Adrenal gland (tissue), 12 donors: ENCODE data around the gene SYNJ2BP. TPM values are rescaled to one million over a fixed set of nuclear protein-coding genes. Genes with fewer than 3 reads are reported as not detected.
A peak's percentile ranks its signal among the peaks of the same experiment; 100 is the strongest.
"Not testable (repeated sequence)": the region's sequence is repeated elsewhere in the genome, so short reads cannot be mapped to it uniquely, and the experiment has no call there.

ENCODE experiments used
- DNase-seq, 7 donors: peaks; one replicate each; pipeline ENCODE4 v3.0.0-alpha.2; 2019 to 2020
- H3K27ac ChIP-seq, 5 donors: fragments of 200-600 bp; sonication (generic) in 4 of 5; 1 replicate in 3 of 5; 2 replicates in 2 of 5; pipeline versions ENCODE4 v1.5.1 to v1.8.0; 2016 to 2020; ENCODE audit warnings: mild to moderate bottlenecking in 1 of 5
- H3K27me3 ChIP-seq: fragments of 200-600 bp; 2 replicates; pipeline ENCODE4 v1.8.0; 2021
- H3K36me3 ChIP-seq, 2 donors: fragments of 200-600 bp; replicated peaks in 1 of 2; 1 replicate in 1 of 2; 2 replicates in 1 of 2; pipeline versions ENCODE4 v1.5.1 to v1.8.0; 2018 to 2022
- H3K4me1 ChIP-seq, 2 donors: fragments of 200-600 bp; replicated peaks in 1 of 2; 1 replicate in 1 of 2; 2 replicates in 1 of 2; pipeline versions ENCODE4 v1.5.1 to v1.8.0; 2018 to 2021
- H3K4me3 ChIP-seq, 4 donors: fragments of 200-600 bp; sonication (generic) in 3 of 4; one replicate each; pipeline ENCODE4 v1.5.1; 2016 to 2018
- H3K9me3 ChIP-seq, 3 donors: fragments of 200-600 bp; sonication (generic) in 1 of 3; replicated peaks in 1 of 3; 1 replicate in 2 of 3; 2 replicates in 1 of 3; pipeline versions ENCODE4 v1.5.1 to v1.8.0; 2016 to 2021
- POLR2A ChIP-seq, 2 donors: fragments of 450-650 bp; IDR thresholded peaks; one replicate each; pipeline ENCODE4 v1.6.1; 2017; ENCODE audit warnings: antibody characterized with exemption in 2 of 2, mild to moderate bottlenecking in 2 of 2, moderate library complexity in 1 of 2
- WGBS, 4 donors: extraction: QIAGEN DNeasy Blood & Tissue Kit in 2 of 4; methylation state at CpG; one replicate each; pipeline versions ENCODE4 v1.1.5 to v1.1.7; 2013 to 2017; 5-methylcytosine and 5-hydroxymethylcytosine counted together
- intact Hi-C, 2 donors: fragments of 100-400 bp; cut with DNase I; formaldehyde crosslinking; loops; one replicate each; pipeline versions ENCODE4 v1.14.1 to v1.15.0; 2022 to 2023
- polyA plus RNA-seq, 3 donors: library from polyadenylated mRNA; stranded (reverse); fragments of 200-250 nt in 2 of 3; fragments of 350-450 nt in 1 of 3; fragmentation: Illumina TruSeq in 1 of 3; extraction: RNeasy Lipid Tissue Mini Kit (QIAGEN cat#74804) in 1 of 3; gene quantifications; one replicate each; pipeline ENCODE4 v1.2.3, GENCODE V29; 2013 to 2014
- total RNA-seq, 9 donors: library from RNA; depleted of rRNA in 4 of 9; stranded (reverse); fragments of >200 nt in 4 of 9; fragments of 120-200 nt in 1 of 9; fragmentation: NEBNext Ultra II Directional in 1 of 9; extraction: Animal tissue kit (Norgen Biotek cat#: 25700) in 1 of 9; gene quantifications; one replicate each; pipeline versions ENCODE4 v1.1.0 to v1.2.4, GENCODE V29; 2013 to 2023
- TF ChIP-seq, protein P1 (sequence below), 6 experiments: fragments of 450-650 bp in 4 of 6; fragments of 200-600 bp in 2 of 6; sonication (generic) in 1 of 6; IDR thresholded peaks; 1 replicate in 5 of 6; 2 replicates in 1 of 6; pipeline versions ENCODE4 v1.5.1 to v1.8.0; 2016 to 2021; ENCODE audit warnings: antibody characterized with exemption in 6 of 6, mild to moderate bottlenecking in 2 of 6, moderate library complexity in 1 of 6
- donor health status: healthy with polysubstance abuse.
- donor health status: Bipolar disorder and iron deficiency.
- donor health status: DM: yes; HTN: yes; CAD: no.
- donor health status: DM: no; HTN: no; CAD: no.
- donor health status: DM: no; HTN: no; CAD: no.
- donor health status: DM: yes; HTN: yes; CAD: no.

The SYNJ2BP gene
- total and polyA plus RNA-seq, 12 donors: 7.0 to 42.3 (median 31.3) TPM

DNA sequence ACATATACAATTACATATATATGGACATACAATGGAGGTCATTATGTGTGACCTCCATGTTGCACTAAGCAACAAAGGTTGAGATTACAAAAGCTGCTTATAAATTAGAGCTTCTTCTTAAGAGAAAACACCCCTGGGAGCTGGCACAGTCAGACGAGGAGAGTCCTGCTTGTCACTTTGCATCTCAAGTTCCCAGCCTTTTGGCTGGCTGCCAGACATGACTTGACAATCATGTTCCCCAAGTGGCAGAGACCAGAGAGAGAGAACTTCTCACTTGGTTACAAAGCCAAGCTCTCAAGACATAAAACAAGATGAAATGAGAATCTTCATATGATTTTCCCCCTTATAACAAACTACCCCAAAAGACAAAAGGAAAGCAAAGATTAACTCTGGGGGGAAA, 8.5 kb upstream of the SYNJ2BP start:
- no peaks in the 10 kb centered on the region for H3K4me1 ChIP-seq
- intact Hi-C loops: no loop called here
- WGBS, 4 donors: 0 to 7% (median 5%) methylated on average over 1 of the region's 1 CpG

DNA sequence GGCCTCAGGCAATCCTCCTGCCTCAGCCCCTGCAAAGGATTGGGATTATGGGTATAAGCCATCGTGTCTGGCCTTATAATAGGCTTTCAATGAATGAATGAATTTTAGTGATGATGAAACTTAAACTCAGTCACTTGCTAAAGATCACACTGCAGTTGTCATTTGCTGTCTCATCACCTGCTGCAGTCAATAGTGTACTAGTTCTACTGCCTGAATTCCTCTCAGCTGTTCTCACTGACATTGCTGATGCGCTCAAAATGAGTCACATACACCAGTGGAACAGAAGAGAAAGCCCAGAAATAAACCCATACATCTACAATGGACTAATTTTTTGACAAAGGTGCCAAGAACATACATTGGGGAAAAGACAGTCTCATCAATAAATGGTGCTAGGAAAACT, 5.6 kb upstream of the SYNJ2BP start:
- Histone ChIP-seq H3K27me3 (no peaks in the 10 kb centered on the region), H3K36me3 (no peaks in the 10 kb centered on the region), H3K27ac (no peak overlapping the region), H3K9me3 (no peaks in the 10 kb centered on the region), H3K4me3 (no peak overlapping the region), H3K4me1 (peaks cover 0 to under 1% of the 10 kb centered on the region in 2 donors)
- DNase-seq: no peak
- TF ChIP-seq, protein P1, sequence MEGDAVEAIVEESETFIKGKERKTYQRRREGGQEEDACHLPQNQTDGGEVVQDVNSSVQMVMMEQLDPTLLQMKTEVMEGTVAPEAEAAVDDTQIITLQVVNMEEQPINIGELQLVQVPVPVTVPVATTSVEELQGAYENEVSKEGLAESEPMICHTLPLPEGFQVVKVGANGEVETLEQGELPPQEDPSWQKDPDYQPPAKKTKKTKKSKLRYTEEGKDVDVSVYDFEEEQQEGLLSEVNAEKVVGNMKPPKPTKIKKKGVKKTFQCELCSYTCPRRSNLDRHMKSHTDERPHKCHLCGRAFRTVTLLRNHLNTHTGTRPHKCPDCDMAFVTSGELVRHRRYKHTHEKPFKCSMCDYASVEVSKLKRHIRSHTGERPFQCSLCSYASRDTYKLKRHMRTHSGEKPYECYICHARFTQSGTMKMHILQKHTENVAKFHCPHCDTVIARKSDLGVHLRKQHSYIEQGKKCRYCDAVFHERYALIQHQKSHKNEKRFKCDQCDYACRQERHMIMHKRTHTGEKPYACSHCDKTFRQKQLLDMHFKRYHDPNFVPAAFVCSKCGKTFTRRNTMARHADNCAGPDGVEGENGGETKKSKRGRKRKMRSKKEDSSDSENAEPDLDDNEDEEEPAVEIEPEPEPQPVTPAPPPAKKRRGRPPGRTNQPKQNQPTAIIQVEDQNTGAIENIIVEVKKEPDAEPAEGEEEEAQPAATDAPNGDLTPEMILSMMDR (IDR thresholded peaks at IDR 0.05): no peak
- TF ChIP-seq POLR2A (IDR thresholded peaks at IDR 0.05): no peak
- WGBS, 4 donors: 83 to 93% (median 88%) methylated on average over 2 of the region's 2 CpGs
- intact Hi-C loops: no loop called here

More for the DNA sequence above, 8.5 kb upstream of the SYNJ2BP start:
- no peak overlapping the region for H3K4me3 ChIP-seq
- H3K36me3 ChIP-seq: no peaks in the 10 kb centered on the region
- H3K27me3 ChIP-seq: no peaks in the 10 kb centered on the region
- no peak overlapping the region for H3K27ac ChIP-seq
- no peaks in the 10 kb centered on the region for H3K9me3 ChIP-seq
- no peak for TF ChIP-seq POLR2A (IDR thresholded peaks at IDR 0.05)
- TF ChIP-seq, protein P1 (IDR thresholded peaks at IDR 0.05): no peak
- peak in 1 of 7 donors; percentile 23 for DNase-seq

DNA sequence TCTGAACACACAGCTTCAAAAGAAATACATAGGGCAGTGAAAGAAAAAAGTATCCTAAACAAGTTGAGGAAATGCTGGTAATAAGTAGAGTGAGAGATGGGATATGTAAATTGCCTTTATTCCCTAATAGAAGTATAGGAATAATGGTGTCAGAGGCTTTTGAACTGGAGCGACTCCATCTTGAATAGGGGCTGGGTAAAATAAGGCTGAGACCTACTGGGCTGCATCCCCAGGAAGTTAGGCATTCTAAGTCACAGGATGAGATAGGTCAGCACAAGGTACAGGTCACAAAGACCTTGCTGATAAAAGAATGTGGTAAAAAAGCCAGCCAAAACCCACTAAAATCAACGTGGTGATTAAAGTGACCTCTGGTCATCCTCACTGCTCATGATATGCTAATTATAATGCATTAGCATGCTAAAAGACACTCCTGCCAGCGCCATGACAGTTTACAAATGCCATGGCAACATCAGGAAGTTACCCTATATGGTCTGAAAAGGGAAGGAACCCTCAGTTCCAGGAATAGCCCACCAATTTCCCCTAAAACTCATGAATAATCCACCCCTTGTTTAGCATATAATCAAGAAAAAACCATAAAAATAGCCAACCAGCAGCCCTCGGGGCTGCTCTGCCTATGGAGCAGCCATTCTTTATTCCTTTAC, 2.5 kb upstream of the SYNJ2BP start:
- DNase-seq, H3K27ac ChIP-seq, H3K36me3 ChIP-seq, H3K4me3 ChIP-seq, intact Hi-C loops, H3K27me3 ChIP-seq, H3K9me3 ChIP-seq: not testable (repeated sequence)
- WGBS, 4 donors: 57 to 59% (median 58%) methylated on average over 4 of the region's 4 CpGs
- peaks cover 7 to 19% of the 10 kb centered on the region in 2 donors for H3K4me1 ChIP-seq

DNA sequence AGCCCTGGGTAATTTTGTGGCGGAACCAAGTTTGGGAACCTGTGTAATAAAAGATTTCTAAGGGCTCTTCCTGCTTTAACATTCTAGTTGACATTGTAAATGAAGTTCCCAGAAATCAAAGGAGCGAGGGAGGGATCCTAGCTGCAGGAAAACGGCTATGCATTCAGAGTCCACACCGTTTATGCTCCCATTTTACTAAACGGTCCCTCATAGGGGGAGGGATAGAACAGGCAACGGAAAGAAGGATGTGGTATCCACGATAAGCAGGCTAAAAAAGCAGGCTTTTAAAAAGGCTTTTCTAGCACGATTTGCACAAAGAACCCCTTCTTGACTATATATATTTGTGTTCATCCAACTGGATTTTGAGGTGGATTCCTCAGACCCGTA, 559 bp downstream of the SYNJ2BP start:
- TF ChIP-seq POLR2A (IDR thresholded peaks at IDR 0.05): no peak
- TF ChIP-seq, protein P1 (IDR thresholded peaks at IDR 0.05): no peak
- no peaks in the 10 kb centered on the region for H3K27me3 ChIP-seq
- H3K36me3 ChIP-seq: no peaks in the 10 kb centered on the region
- no peak for DNase-seq
- WGBS, 4 donors: 2 to 4% (median 3%) methylated on average over 9 of the region's 9 CpGs
- H3K4me1 ChIP-seq: peaks cover 7 to 27% of the 10 kb centered on the region in 2 donors
- H3K4me3 ChIP-seq: peak overlapping the region; percentile 44 to 94 (median 88)
- H3K9me3 ChIP-seq: no peaks in the 10 kb centered on the region
- H3K27ac ChIP-seq: peak overlapping the region in 3 of 5 donors; percentile 27 to 80 (median 63)
- intact Hi-C loops: no loop called here

DNA sequence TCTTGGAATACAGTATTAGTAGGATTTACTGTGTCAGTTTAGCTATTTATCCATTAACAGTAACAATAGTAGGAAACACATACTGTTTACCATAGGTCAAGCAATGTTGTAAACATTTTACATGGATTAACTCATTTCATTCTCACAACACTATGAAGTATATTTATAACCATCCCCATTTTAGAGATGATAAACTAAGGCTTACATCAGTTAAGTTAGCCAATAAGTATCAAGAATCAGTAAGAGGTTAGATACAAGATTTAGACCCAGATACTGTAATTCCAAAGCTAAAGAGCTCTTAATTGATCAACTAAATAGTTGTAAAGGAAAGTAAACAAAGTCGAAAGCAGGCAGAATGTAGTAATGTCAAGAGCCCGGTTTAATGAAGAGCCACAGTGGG, 1.1 kb downstream of the SYNJ2BP start:
- Histone ChIP-seq H3K36me3 (no peaks in the 10 kb centered on the region), H3K4me3 (peak overlapping the region in 1 of 4 donors; percentile 90), H3K9me3 (no peaks in the 10 kb centered on the region), H3K27me3 (no peaks in the 10 kb centered on the region), H3K27ac (no peak overlapping the region), H3K4me1 (peaks cover 7 to 27% of the 10 kb centered on the region in 2 donors)
- no peak for DNase-seq
- intact Hi-C loops: loop anchor here in 1 of 2 donors (2.0 kb wide), 1 partner anchor 15 kb away; no protein-coding TSS in a partner anchor
- TF ChIP-seq, protein P1 (IDR thresholded peaks at IDR 0.05): no peak
- no peak for TF ChIP-seq POLR2A (IDR thresholded peaks at IDR 0.05)
- WGBS, 4 donors: 39 to 60% (median 48%) methylated on average over 2 of the region's 2 CpGs
